AG04450 (cell line): Measurements from ENCODE around the gene BTBD9. TPM values are rescaled to one million over a fixed set of nuclear protein-coding genes. Genes with fewer than 3 reads are reported as not detected.

Experiments used
- CTCF ChIA-PET: fragments of 300-600, 350-600 bp; formaldehyde crosslinking; extraction: SDS; loops from one replicate; lab custom pipeline; 2022; ENCODE audit warnings: antibody characterized with exemption, inconsistent platforms; lab: Charles Lee
- POLR2A ChIA-PET: fragments of 350-600 bp; formaldehyde crosslinking; extraction: SDS; loops from one replicate; lab custom pipeline; 2021; ENCODE audit warnings: antibody characterized with exemption, inconsistent platforms; lab: Yijun Ruan, JAX
- DNase-seq: peaks from one replicate; pipeline ENCODE4 v3.0.0-alpha.2; 2011; ENCODE audit warnings: low read depth, low spot score
- H3K27ac ChIP-seq: one replicate; pipeline ENCODE4 v1.5.1; 2012; ENCODE audit warnings: low read depth, low read length, control low read depth
- H3K27me3 ChIP-seq: one replicate; pipeline ENCODE4 v1.6.0; 2012; ENCODE audit warnings: low read length; ENCODE audit not compliant: control insufficient read depth, insufficient read depth
- H3K4me3 ChIP-seq: 2 replicates; pipeline ENCODE4 v1.5.1; 2011; ENCODE audit warnings: mild to moderate bottlenecking, low read depth, low read length, control low read depth
- H3K9me3 ChIP-seq: 2 replicates; pipeline ENCODE4 v1.5.1; 2012; ENCODE audit warnings: low read length; ENCODE audit not compliant: control insufficient read depth, insufficient read depth
- polyA plus RNA-seq: library from polyadenylated mRNA; depleted of rRNA; stranded (reverse); fragments of >200 nt; gene quantifications from 2 replicates; pipeline ENCODE4 v1.2.3, GENCODE V29; 2011
- TF ChIP-seq, protein P1 (sequence below): IDR thresholded peaks from 2 replicates; pipeline ENCODE4 v1.5.1; 2011; ENCODE audit warnings: low read depth, low read length, control low read depth, inconsistent platforms

The BTBD9 gene
- polyA plus RNA-seq, 1 experiment: 7.2 TPM

DNA sequence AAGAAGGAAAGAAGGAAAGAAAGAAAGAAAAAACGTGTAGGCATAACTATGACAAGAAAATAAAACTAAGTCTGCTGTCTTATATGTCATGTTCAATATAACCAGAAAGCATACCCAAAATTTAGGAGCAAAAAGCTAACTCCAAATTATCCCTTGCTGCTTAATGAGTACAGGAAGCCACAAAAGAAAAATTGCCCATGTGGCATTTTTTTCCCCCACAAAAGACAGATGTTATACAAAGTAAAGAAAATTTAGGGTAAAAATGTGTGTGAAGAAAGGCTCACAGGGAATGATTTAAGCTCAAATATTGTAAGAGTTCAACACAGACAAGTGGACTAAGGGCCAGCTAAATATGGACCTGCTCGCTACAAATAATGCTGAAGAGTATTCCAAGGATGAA, 263.8 kb downstream of the BTBD9 start:
- Histone ChIP-seq H3K27me3 (no peaks in the 10 kb centered on the region), H3K4me3 (no peak overlapping the region), H3K27ac (no peak overlapping the region), H3K9me3 (no peaks in the 10 kb centered on the region)
- DNase-seq: no peak
- TF ChIP-seq, protein P1, sequence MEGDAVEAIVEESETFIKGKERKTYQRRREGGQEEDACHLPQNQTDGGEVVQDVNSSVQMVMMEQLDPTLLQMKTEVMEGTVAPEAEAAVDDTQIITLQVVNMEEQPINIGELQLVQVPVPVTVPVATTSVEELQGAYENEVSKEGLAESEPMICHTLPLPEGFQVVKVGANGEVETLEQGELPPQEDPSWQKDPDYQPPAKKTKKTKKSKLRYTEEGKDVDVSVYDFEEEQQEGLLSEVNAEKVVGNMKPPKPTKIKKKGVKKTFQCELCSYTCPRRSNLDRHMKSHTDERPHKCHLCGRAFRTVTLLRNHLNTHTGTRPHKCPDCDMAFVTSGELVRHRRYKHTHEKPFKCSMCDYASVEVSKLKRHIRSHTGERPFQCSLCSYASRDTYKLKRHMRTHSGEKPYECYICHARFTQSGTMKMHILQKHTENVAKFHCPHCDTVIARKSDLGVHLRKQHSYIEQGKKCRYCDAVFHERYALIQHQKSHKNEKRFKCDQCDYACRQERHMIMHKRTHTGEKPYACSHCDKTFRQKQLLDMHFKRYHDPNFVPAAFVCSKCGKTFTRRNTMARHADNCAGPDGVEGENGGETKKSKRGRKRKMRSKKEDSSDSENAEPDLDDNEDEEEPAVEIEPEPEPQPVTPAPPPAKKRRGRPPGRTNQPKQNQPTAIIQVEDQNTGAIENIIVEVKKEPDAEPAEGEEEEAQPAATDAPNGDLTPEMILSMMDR: no peak
- POLR2A ChIA-PET: no interaction called here
- CTCF ChIA-PET: interaction anchor here (0.6 kb wide), 1 partner anchor 671 kb away, joined by 3 read pairs; no protein-coding TSS in a partner anchor

GRCh38 chr6:38375341-38375740, 264.4 kb downstream of the BTBD9 start:
- Histone ChIP-seq H3K4me3 (no peak overlapping the region), H3K9me3 (no peaks in the 10 kb centered on the region), H3K27me3 (no peaks in the 10 kb centered on the region), H3K27ac (no peak overlapping the region)
- ChIA-PET CTCF (no interaction called here), POLR2A (no interaction called here)
- DNase-seq: no peak
- TF ChIP-seq, protein P1: no peak

DNA sequence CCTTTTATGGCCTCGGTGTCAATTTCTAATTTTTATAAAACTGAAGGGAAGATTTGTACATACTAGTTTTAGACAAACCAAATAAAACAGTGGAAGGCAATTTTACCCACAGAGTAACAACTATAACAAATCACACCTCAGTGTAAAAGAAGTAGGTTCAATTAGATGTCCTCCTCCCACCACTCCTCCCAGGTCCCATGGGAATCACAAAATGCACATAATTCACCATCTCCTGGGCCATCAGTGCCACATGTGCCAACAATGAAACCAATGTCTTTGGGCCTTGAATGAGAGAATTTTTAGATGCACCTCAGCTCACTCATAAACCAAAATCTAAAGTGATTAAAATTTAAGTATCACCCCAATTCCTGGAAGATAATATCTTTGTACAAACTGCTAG, 267.8 kb downstream of the BTBD9 start:
- Histone ChIP-seq H3K9me3 (no peaks in the 10 kb centered on the region), H3K4me3 (no peak overlapping the region), H3K27ac (no peak overlapping the region), H3K27me3 (no peaks in the 10 kb centered on the region)
- TF ChIP-seq, protein P1: no peak
- no peak for DNase-seq
- CTCF ChIA-PET: no interaction called here
- POLR2A ChIA-PET: no interaction called here

DNA sequence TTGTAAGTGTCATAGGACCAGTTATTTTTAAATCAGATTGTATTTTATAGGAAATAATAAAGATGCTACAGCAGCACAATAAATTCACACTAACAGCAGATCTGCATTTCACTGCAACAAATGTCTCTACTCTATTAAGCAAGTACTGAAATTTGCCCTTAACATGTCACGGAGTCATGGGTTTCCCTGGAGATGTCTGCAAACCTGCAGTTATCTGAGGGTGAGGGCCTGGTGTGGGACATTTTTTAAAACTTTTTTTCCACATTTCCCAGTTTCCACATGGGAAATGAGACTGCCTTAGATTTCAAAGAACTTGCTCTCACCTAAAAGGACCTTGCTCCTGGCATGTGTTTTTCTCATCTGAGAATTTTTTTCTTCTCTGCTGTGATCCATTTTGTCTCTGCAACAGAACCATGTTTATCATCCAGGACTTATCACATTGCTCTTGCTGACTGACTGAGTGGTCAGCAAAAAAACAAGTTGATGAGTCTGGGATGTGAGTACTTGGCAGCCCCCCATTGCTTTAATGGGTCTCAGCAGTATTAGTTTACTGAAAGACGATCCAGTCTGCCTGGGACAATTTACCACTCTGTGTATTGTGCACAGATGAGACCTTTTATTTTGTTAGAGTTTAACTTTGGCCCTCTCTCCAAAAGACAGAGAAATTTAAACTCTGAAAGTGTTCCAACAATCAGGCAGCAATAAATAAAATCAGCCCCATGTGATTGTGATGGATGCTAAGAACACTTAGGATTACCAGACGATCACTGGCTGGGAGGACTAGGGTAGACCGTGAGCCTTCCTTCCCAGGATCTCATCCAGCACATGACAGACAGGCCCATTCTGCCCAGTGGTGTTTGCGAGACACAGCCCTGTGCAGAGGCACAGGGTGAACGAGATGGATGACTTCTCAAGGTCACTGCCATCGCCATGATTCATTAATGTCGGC, 268.8 kb downstream of the BTBD9 start:
- Histone ChIP-seq H3K4me3 (no peak overlapping the region), H3K9me3 (no peaks in the 10 kb centered on the region), H3K27me3 (no peaks in the 10 kb centered on the region), H3K27ac (no peak overlapping the region)
- TF ChIP-seq, protein P1: no peak
- CTCF ChIA-PET: interaction anchor here (1.2 kb wide), 1 partner anchor 123 kb away, joined by 3 read pairs; no protein-coding TSS in a partner anchor
- POLR2A ChIA-PET: no interaction called here
- DNase-seq: no peak

- H3K9me3 ChIP-seq: no peaks in the 10 kb centered on the region
- TF ChIP-seq, protein P1: no peak
- H3K4me3 ChIP-seq: no peak overlapping the region
- POLR2A ChIA-PET: no interaction called here
- CTCF ChIA-PET: no interaction called here
- no peak for DNase-seq
- no peak overlapping the region for H3K27ac ChIP-seq
- no peaks in the 10 kb centered on the region for H3K27me3 ChIP-seq
Observed at GRCh38 chr6:38367231-38367630, 272.5 kb downstream of the BTBD9 start.
